PFSK-1 (cell line): ENCODE measurements around the gene CHADL.

Experiments used
- FOXP2 ChIP-seq: optimal IDR thresholded peaks from 2 replicates; pipeline ENCODE3; 2011; ENCODE audit warnings: borderline replicate concordance, control low read depth, inconsistent platforms; ENCODE audit not compliant: insufficient read depth; ENCODE audit errors: extremely low read length, extremely low read depth
- POLR2AphosphoS5 ChIP-seq: IDR thresholded peaks from 2 replicates; pipeline ENCODE4 v1.6.1; 2012; ENCODE audit warnings: low read depth, mild to moderate bottlenecking, control low read depth, low read length, moderate library complexity
- SIN3A ChIP-seq: IDR thresholded peaks from 2 replicates; pipeline ENCODE4 v1.6.1; 2012; ENCODE audit warnings: mild to moderate bottlenecking, low read length, moderate library complexity, borderline replicate concordance; ENCODE audit not compliant: insufficient read depth
- TAF1 ChIP-seq: IDR thresholded peaks from 2 replicates; pipeline ENCODE4 v1.6.1; 2012; ENCODE audit warnings: low read length, control low read depth, borderline replicate concordance; ENCODE audit not compliant: insufficient read depth
- TF ChIP-seq, protein P1 (sequence below), 2 experiments: IDR thresholded peaks; 2 replicates each; pipeline versions ENCODE4 v1.6.1 to v1.8.0; 2011 to 2012; ENCODE audit warnings: low read depth in 2 of 2, low read length in 2 of 2, control low read depth in 1 of 2, inconsistent platforms in 1 of 2, mild to moderate bottlenecking in 1 of 2, moderate library complexity in 1 of 2; ENCODE audit not compliant: insufficient read depth in 1 of 2

CHADL gene

GRCh38 chr22:41206719-41207118 is 34.0 kb downstream of the CHADL start:
- TF ChIP-seq TAF1, result no peak

GRCh38 chr22:41204992-41205900 is 35.5 kb downstream of the CHADL start, which contains the start of gene L3MBTL2:
Gene L3MBTL2, plus strand, starts transcription at chr22:41205312. Its CDS starts 51 bp downstream, at chr22:41205363.
- TF ChIP-seq POLR2AphosphoS5 (peak; percentile 84), SIN3A (no peak), FOXP2 (no peak), TAF1 (peak; percentile 85; the same call in 1 of the 2 replicates)
- TF ChIP-seq, protein P1, sequence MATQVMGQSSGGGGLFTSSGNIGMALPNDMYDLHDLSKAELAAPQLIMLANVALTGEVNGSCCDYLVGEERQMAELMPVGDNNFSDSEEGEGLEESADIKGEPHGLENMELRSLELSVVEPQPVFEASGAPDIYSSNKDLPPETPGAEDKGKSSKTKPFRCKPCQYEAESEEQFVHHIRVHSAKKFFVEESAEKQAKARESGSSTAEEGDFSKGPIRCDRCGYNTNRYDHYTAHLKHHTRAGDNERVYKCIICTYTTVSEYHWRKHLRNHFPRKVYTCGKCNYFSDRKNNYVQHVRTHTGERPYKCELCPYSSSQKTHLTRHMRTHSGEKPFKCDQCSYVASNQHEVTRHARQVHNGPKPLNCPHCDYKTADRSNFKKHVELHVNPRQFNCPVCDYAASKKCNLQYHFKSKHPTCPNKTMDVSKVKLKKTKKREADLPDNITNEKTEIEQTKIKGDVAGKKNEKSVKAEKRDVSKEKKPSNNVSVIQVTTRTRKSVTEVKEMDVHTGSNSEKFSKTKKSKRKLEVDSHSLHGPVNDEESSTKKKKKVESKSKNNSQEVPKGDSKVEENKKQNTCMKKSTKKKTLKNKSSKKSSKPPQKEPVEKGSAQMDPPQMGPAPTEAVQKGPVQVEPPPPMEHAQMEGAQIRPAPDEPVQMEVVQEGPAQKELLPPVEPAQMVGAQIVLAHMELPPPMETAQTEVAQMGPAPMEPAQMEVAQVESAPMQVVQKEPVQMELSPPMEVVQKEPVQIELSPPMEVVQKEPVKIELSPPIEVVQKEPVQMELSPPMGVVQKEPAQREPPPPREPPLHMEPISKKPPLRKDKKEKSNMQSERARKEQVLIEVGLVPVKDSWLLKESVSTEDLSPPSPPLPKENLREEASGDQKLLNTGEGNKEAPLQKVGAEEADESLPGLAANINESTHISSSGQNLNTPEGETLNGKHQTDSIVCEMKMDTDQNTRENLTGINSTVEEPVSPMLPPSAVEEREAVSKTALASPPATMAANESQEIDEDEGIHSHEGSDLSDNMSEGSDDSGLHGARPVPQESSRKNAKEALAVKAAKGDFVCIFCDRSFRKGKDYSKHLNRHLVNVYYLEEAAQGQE (IDR thresholded peaks at IDR 0.05; ENCODE audit: insufficient read depth in 1 of 2, low read depth in 2 of 2, low read length in 2 of 2), result no peak

DNA sequence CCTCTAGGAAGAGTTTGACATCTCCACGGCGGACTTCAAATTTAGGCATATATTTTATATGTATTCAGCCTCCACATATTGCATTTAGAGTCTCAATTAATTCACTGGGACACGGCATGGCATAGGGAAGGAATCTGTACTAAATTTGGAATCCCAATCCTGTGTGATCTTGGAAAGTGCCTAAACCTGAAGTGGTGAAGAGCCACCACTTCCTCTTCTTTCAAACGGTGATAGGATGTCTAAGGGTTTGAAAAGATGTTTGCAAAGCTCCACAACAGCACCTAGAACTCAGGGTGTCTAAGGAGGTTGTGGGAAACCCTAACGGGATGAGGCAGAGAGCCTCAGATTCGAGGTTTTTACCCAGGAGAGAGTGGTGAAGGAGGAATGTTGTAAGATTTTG is 36.7 kb downstream of the CHADL start:
- TF ChIP-seq POLR2AphosphoS5 (no peak), TAF1 (no peak), SIN3A (no peak), FOXP2 (no peak)
- TF ChIP-seq, protein P1 (IDR thresholded peaks at IDR 0.05; ENCODE audit: insufficient read depth in 1 of 2, low read depth in 2 of 2, low read length in 2 of 2), result no peak

DNA sequence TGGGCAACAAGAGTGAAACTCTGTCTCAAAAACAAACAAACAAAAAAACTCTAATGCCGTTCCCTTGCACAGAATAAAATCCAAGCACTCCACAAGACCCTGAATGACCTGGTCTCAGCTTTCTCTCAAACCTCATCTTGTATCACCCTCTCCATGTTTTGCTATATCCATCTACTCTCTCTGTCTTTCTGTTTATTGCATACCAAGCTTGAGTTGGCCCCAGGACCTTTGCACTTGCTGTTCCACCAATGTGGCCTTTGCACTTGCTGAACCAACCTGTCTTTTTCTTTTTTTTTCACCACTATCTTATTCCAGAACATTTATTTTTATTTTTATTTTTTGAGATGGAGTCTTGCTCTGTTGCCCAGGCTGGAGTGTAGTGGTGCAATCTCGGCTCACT is 37.6 kb downstream of the CHADL start:
- no peak for TF ChIP-seq TAF1
- TF ChIP-seq, protein P1 (IDR thresholded peaks at IDR 0.05; ENCODE audit: insufficient read depth in 1 of 2, low read depth in 2 of 2, low read length in 2 of 2), result no peak
- no peak for TF ChIP-seq FOXP2

DNA sequence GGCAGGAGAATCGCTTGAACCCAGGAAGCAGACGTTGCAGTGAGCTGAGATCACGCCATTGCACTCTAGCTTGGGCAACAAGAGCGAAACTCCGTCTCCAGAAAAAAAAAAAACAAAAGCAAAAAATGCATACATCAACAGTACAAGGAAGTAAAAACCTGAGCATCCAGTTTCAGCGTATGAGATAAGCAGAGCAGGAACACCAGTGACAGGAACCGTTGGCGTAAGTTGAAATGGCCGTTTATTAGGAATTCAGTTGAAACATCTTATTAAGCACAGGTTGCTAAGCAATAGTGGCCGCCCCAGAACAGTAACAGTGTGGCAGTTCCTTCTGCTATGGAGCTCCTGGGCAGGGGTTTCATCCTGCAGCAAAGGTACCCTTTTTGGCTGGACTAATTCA is 39.6 kb downstream of the CHADL start:
- TF ChIP-seq, protein P1 (IDR thresholded peaks at IDR 0.05; ENCODE audit: insufficient read depth in 1 of 2, low read depth in 2 of 2, low read length in 2 of 2), result no peak
- TF ChIP-seq POLR2AphosphoS5 (no peak), FOXP2 (no peak), SIN3A (no peak), TAF1 (no peak)
